Tibial artery (tissue), 4 donors: ENCODE measurements around the gene SHISA5.

ENCODE experiments used
- DNase-seq, 2 donors: peaks; one replicate each; pipeline ENCODE4 v3.0.0-alpha.2; 2019
- H3K27ac ChIP-seq, 2 donors: fragments of 200-600 bp; sonication (generic) in 1 of 2; 1 replicate in 1 of 2; 2 replicates in 1 of 2; pipeline ENCODE4 v1.5.1; 2018 to 2019; ENCODE audit warnings: mild to moderate bottlenecking in 1 of 2
- H3K27me3 ChIP-seq, 2 donors: fragments of 200-600 bp; sonication (generic) in 1 of 2; one replicate each; pipeline versions ENCODE4 v1.5.1 to v1.6.0; 2016 to 2019
- H3K36me3 ChIP-seq, 3 donors: fragments of 200-600 bp; sonication (generic) in 2 of 3; one replicate each; pipeline ENCODE4 v1.5.1; 2016 to 2019; ENCODE audit warnings: mild to moderate bottlenecking in 2 of 3
- H3K4me1 ChIP-seq, 4 donors: fragments of 200-600 bp; sonication (generic) in 2 of 4; 1 replicate in 3 of 4; 2 replicates in 1 of 4; pipeline ENCODE4 v1.5.1; 2016 to 2019
- H3K4me3 ChIP-seq, 2 donors: fragments of 200-600 bp; sonication (generic) in 1 of 2; 1 replicate in 1 of 2; 2 replicates in 1 of 2; pipeline ENCODE4 v1.5.1; 2018 to 2019; ENCODE audit warnings: mild to moderate bottlenecking in 2 of 2
- H3K9me3 ChIP-seq, 3 donors: fragments of 200-600 bp; sonication (generic) in 1 of 3; one replicate each; pipeline ENCODE4 v1.5.1; 2016 to 2019
- CTCF ChIP-seq, 2 experiments: fragments of 200-600 bp in 1 of 2; fragments of 450-650 bp in 1 of 2; IDR thresholded peaks; one replicate each; pipeline ENCODE4 v1.5.1; 2017 to 2019; ENCODE audit warnings: antibody characterized with exemption in 2 of 2, mild to moderate bottlenecking in 1 of 2, moderate library complexity in 1 of 2
- intact Hi-C: fragments of 100-400 bp; cut with DNase I; formaldehyde crosslinking; loops from one replicate; pipeline ENCODE4 v1.15.0; 2023; ENCODE audit warnings: low total_unique reads

SHISA5 gene

DNA sequence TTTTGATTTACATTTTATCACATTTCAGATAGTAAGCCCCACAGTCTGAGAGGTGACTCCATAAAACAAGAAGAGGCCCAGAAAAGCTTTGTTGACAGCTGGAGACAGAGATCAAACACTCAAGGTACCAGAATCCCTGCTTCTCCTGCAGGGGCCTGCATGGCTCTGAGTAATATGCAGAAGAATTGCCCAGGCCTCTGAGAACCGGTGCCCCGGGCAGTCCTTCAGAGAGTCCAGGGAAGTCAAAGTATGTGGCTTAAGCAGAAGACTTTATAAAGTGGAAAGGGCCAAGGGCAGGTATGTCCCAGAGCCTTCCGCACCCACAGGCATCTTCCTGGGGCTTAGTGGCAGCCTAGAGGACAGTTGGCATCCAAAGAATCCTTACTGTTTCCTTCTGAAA, 44.6 kb downstream of the SHISA5 start:
- no peak for DNase-seq
- H3K9me3 ChIP-seq, result no peaks in the 10 kb centered on the region
- H3K36me3 ChIP-seq, result peaks cover 45 to 84% (median 51%) of the 10 kb centered on the region in 3 donors
- H3K27me3 ChIP-seq, result no peaks in the 10 kb centered on the region
- intact Hi-C loops, result no loop called here
- H3K27ac ChIP-seq, result no peak overlapping the region
- H3K4me3 ChIP-seq, result no peak overlapping the region
- TF ChIP-seq CTCF (IDR thresholded peaks at IDR 0.05), result no peak
- H3K4me1 ChIP-seq, result no peaks in the 10 kb centered on the region

GRCh38 chr3:48456456-48456855, 47.5 kb downstream of the SHISA5 start:
- H3K36me3 ChIP-seq, result peaks cover 65 to 98% (median 66%) of the 10 kb centered on the region in 3 donors
- H3K9me3 ChIP-seq, result no peaks in the 10 kb centered on the region
- H3K27me3 ChIP-seq, result no peaks in the 10 kb centered on the region
- H3K4me1 ChIP-seq, result no peaks in the 10 kb centered on the region
- no peak for DNase-seq
- intact Hi-C loops, result no loop called here
- H3K4me3 ChIP-seq, result no peak overlapping the region
- H3K27ac ChIP-seq, result no peak overlapping the region
- no peak for TF ChIP-seq CTCF (IDR thresholded peaks at IDR 0.05)

DNA sequence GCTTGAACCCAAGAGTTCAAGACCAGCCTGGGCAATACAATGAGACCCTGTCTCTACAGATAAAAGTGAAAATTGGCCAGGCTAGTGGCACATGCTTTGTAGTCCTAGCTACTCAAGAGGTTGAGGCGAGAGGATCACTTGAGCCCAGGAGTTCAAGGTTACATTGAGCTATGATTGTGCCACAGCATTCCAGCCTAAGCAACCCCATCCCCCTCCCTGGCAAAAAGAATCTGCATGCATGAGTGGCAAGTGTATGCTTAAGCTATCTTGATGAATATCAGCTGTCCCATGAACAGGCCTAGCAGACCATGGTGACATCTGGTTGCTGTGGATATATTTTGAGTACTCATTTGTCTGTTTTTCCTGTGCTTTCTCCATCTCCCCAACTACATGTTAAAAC, 52.7 kb downstream of the SHISA5 start:
- Histone ChIP-seq H3K27ac (no peak overlapping the region), H3K4me1 (peaks cover 0 to 16% (median 11%) of the 10 kb centered on the region in 4 donors), H3K27me3 (no peaks in the 10 kb centered on the region), H3K4me3 (no peak overlapping the region), H3K36me3 (peaks cover 29 to 62% (median 40%) of the 10 kb centered on the region in 3 donors), H3K9me3 (no peaks in the 10 kb centered on the region)
- no peak for DNase-seq
- no peak for TF ChIP-seq CTCF (IDR thresholded peaks at IDR 0.05)
- intact Hi-C loops, result no loop called here

DNA sequence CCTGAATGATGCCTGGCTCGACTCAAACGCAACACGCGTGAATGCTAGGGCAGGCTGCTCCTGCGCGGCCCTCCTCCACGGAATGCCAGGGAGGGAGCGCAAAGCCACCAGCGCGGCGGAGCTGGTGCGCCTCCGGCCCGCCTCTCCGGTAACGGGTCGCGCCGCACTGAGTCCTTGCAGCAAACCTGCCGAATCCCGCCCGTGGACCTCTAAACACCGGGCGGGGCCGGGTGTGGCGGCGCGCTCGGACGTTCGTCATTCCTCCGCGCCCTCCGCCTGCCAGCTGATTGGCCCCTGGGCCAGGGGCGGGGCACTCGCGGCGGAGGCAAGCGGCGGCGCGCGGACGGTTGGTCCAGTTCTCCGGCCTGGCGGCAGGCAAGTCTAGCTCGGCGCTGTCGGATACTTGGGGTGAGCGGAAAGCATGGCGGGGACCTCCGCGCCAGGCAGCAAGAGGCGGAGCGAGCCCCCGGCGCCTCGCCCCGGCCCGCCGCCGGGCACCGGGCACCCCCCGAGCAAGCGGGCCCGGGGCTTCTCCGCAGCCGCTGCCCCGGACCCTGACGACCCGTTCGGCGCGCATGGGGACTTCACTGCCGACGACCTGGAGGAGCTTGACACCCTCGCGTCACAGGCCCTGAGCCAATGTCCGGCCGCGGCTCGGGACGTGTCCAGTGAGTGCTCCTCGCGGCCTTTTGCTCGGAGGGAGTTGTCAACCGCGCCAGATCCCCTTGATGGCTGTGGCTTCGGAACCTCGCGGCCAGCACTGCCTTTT, 57.4 kb downstream of the SHISA5 start, which contains the start of gene ATRIP:
Gene ATRIP, plus strand, starts transcription at position 313 of the 769 bp plus-strand sequence. Its CDS starts 109 bp downstream, at position 422.
- Histone ChIP-seq H3K27me3 (no peaks in the 10 kb centered on the region), H3K36me3 (peaks cover 7 to 53% (median 33%) of the 10 kb centered on the region in 3 donors), H3K27ac (peak within 1 kb of the TSS; percentile 88 to 89), H3K9me3 (no peaks in the 10 kb centered on the region), H3K4me3 (peak within 1 kb of the TSS; percentile 71 to 79), H3K4me1 (peaks cover 0 to 33% (median 22%) of the 10 kb centered on the region in 4 donors)
- no peak for TF ChIP-seq CTCF (IDR thresholded peaks at IDR 0.05)
- intact Hi-C loops, result no loop called here
- peak; percentile 88 to 95 for DNase-seq

GRCh38 chr3:48446043-48446424, 57.9 kb downstream of the SHISA5 start:
- Histone ChIP-seq H3K36me3 (peaks cover 7 to 48% (median 29%) of the 10 kb centered on the region in 3 donors), H3K27ac (peak overlapping the region; percentile 88 to 89), H3K9me3 (no peaks in the 10 kb centered on the region), H3K27me3 (no peaks in the 10 kb centered on the region), H3K4me1 (peaks cover 0 to 39% (median 27%) of the 10 kb centered on the region in 4 donors), H3K4me3 (peak overlapping the region; percentile 71 to 79)
- intact Hi-C loops, result no loop called here
- no peak for DNase-seq
- no peak for TF ChIP-seq CTCF (IDR thresholded peaks at IDR 0.05)
